ENCODE results near the gene CDADC1. TPM values are rescaled to one million over a fixed set of nuclear protein-coding genes. Genes with fewer than 3 reads are reported as not detected.
"Not testable (repeated sequence)": the region's sequence is repeated elsewhere in the genome, so short reads cannot be mapped to it uniquely, and the experiment has no call there.

CDADC1 gene
- total RNA-seq, 1 donor from 2014 or later, result 9.4 TPM

DNA sequence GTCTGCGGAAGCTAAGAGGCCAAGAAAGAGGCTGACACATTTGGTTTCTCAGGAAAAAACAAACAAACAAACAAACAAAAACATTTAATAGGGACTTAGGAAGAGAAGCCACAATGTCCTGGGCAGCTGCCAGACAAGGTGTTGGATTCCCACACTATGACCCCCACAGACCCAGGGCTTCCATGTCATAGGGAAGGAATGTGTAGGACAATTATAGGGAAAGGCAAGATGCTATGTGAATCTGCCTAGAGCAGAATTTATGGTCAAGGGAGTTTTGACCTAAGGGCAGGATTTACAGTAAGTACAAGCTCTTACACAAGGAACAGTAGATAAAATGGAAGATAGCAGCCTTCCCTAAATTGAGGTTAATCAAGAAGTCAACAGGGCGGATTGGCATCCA lies 9.1 kb upstream of the CDADC1 start:
- no peak for DNase-seq (ENCODE audit: low spot score)

GRCh38 chr13:49240017-49240416 lies 7.7 kb upstream of the CDADC1 start:
- no peak for DNase-seq (ENCODE audit: low spot score)

- DNase-seq (ENCODE audit: low spot score), result no peak
These were observed 6.4 kb upstream of the CDADC1 start for GRCh38 chr13:49241296-49241695.

- no peak for DNase-seq (ENCODE audit: low spot score)
These were observed 2.6 kb upstream of the CDADC1 start for GRCh38 chr13:49245101-49245500.

- DNase-seq (ENCODE audit: low spot score), result no peak
These were observed 679 bp upstream of the CDADC1 start for GRCh38 chr13:49246850-49247642.

DNA sequence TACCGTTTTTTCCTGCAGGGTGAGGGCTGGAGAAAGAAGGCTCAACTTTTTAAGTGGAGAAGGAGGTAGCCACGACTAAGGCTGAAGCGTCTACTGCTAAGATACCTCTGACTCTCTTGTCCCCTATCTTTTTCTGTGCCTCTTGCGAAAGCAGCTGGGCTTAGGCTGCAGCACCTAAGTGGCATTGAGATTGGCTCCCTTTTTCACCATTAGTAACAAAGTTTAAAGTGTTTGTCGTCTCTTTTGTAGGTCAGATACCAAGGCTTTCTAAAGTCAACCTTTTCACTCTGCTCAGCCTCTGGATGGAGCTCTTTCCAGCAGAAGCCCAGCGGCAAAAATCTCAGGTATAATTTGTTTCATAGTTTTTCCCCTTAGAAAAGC lies 887 bp downstream of the CDADC1 start:
- DNase-seq (ENCODE audit: low spot score), result no peak

DNA sequence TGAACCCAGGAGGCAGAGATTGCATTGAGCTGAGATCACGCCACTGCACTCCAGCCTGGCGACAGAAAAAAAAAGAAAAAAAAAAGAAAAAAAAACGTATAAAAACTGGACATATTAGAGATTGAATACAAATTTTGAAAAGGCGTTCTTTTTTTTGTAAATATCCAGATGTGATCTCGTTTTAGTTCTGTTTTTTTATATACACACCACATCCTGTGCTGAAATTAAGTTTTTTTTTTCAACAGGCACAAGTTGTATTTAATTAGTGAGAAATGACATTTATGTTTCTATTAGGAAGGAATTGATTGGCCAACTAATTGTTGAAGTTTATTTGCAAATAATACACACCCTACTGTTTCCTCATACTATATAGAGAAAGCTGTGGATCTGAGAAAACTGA lies 3.6 kb downstream of the CDADC1 start:
- DNase-seq (ENCODE audit: low spot score), result no peak

DNA sequence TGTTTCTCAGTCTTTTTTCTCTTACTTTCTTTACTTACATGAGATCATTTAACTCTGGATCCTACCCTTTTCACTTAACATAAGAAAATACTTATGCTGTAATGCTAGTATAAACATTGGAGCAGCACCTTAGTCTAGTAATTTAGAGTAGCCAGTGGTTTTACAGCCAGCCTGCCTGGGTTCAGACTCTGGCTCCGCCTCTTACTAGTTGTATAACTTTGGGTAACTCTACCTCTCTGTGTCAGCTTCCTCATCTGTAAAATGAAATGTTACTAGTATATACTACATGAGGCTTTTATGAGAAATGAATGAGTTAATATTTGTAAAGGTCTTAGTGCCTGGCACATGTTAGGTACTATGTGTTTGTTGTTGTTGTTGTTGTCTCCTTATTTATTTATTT lies 5.6 kb downstream of the CDADC1 start:
- no peak for DNase-seq (ENCODE audit: low spot score)

- DNase-seq (ENCODE audit: low spot score), result no peak
These were observed 6.3 kb downstream of the CDADC1 start for GRCh38 chr13:49254007-49254406.

DNA sequence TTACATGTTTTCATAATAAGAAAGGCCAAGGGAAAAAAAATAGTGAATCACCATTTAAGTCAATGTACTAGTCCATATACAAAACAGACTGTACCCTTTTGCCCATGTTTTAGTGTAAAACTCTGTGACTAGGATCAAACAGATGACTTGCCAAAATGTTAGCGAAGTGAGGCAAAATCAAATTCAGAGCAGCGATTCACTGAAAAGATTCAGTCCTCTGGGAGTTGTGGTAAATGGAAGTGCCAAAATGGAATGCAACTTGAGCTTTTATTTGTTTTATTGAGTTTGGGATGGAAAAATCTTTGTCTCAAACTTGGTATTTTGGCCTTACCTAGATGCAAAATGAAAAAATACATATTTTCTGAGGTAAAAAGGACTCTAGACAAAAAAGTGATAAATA lies 9.1 kb downstream of the CDADC1 start:
- DNase-seq (ENCODE audit: low spot score), result no peak

GRCh38 chr13:49258089-49258796 lies 10.5 kb downstream of the CDADC1 start:
- DNase-seq (ENCODE audit: low spot score), result no peak

GRCh38 chr13:49259586-49259985 lies 11.9 kb downstream of the CDADC1 start:
- no peak for DNase-seq (ENCODE audit: low spot score)

DNA sequence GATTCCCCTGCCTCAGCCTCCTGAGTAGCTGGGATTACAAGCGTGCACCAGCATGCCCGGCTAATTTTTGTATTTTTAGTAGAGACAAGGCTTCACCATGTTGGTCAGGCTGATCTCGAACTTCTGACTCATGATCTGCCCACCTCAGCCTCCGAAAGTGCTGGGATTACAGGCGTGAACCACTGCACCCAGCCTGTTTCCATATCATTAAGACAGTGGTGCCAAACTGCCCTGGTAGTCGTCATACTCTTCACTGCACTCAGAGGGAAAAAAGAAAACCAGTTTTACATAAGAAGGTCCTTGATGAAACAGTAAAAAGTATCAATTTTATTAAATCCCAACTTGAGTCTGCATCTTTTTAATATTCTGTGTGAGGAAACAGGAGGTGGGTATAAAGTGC lies 14.9 kb downstream of the CDADC1 start:
- no peak for DNase-seq (ENCODE audit: low spot score)

DNA sequence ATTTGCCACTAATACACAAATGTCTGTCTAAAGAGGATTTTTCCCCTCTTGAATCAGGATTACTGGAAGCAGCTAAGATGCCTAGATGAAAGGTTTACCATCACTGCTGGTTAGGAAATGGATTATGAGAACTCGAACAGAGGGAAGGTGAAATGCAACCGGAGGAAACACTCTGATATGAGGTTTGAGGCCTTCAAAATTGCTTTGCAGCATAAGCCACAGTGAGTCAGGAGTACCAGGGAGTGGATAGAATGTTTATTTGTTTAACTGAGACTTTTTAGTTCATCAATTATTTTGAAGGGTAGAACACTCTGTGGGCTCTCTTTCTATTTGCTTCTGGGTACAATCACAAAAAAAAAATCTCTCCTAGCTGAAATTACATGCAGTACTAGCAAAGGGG lies 18.1 kb downstream of the CDADC1 start:
- DNase-seq (ENCODE audit: low spot score), result no peak

DNA sequence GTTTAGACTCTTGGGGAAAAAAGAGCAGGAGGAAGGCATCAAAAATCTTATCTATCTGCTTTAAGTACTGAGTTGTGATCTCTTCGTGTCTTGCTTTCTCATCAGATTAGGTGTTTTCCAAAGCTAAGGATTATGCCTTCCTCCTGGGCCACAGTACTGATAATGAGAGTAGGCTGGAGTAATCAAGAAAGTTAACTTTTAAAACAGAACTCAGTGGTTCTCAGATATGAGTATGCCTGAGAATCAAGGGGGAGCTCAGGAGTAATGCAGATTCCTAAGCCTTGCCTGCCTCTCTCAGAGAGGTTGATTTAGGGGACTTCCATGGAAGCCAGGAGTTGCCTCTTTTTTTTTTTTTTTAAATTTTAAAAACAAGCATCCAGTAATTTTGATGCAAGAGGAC lies 23.5 kb downstream of the CDADC1 start:
- DNase-seq (ENCODE audit: low spot score), result no peak

GRCh38 chr13:49272296-49272695 lies 24.6 kb downstream of the CDADC1 start:
- DNase-seq (ENCODE audit: low spot score), result no peak

DNA sequence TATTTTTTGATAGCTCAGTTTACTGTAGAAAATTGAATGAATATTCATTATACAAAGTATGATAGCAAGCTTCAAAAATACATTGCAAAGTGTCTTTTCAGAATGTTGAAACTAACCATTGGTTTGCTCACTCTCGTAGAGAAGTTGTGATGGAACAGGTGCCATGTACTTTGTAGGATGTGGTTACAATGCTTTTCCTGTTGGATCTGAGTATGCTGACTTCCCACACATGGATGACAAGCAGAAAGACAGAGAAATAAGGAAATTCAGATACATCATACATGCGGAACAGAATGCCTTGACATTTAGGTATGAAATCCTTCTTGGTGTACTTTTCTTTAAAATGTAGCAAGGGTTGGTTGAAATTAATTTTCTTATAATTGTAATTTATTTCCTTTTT lies 30.5 kb downstream of the CDADC1 start:
- no peak for DNase-seq (ENCODE audit: low spot score)

- DNase-seq (ENCODE audit: low spot score), result no peak
These were observed 31.4 kb downstream of the CDADC1 start for GRCh38 chr13:49279112-49279511.

- no peak for DNase-seq (ENCODE audit: low spot score)
These were observed 32.2 kb downstream of the CDADC1 start for GRCh38 chr13:49279885-49280284.

GRCh38 chr13:49287995-49288394 lies 40.3 kb downstream of the CDADC1 start:
- no peak for DNase-seq (ENCODE audit: low spot score)

- no peak for DNase-seq (ENCODE audit: low spot score)
These were observed 40.7 kb downstream of the CDADC1 start for GRCh38 chr13:49288458-49288857.

GRCh38 chr13:49292742-49293486 lies 45.2 kb downstream of the CDADC1 start:
- DNase-seq (ENCODE audit: low spot score), result peak; percentile 70

GRCh38 chr13:49294723-49295122 lies 47.0 kb downstream of the CDADC1 start:
- DNase-seq (ENCODE audit: low spot score), result not testable (repeated sequence)
